Chondrocyte (in vitro differentiated cells): Measurements from ENCODE around the gene SMIM13. TPM values are rescaled to one million over a fixed set of nuclear protein-coding genes. Genes with fewer than 3 reads are reported as not detected.

Experiments
- DNase-seq: peaks from one replicate; pipeline ENCODE4 v3.0.0; 2021; ENCODE audit warnings: mixed read lengths, low spot score
- H3K27ac Mint-ChIP-seq: one replicate; pipeline ENCODE4 v1.8.0; 2021; ENCODE audit warnings: mild to moderate bottlenecking, moderate library complexity, mixed read lengths; ENCODE audit not compliant: unreplicated experiment
- H3K27me3 Mint-ChIP-seq: 2 replicates; pipeline ENCODE4 v1.8.0; 2021; ENCODE audit warnings: low read depth, mixed read lengths
- H3K36me3 Mint-ChIP-seq: 2 replicates; pipeline ENCODE4 v1.8.0; 2021; ENCODE audit warnings: low read depth, mixed read lengths
- H3K4me1 Mint-ChIP-seq: 2 replicates; pipeline ENCODE4 v1.8.0; 2021; ENCODE audit warnings: low read depth, mild to moderate bottlenecking, mixed read lengths
- H3K4me3 Mint-ChIP-seq: one replicate; pipeline ENCODE4 v1.8.0; 2021; ENCODE audit warnings: mild to moderate bottlenecking, moderate library complexity, mixed read lengths; ENCODE audit not compliant: unreplicated experiment
- H3K9me3 Mint-ChIP-seq: 2 replicates; pipeline ENCODE4 v1.8.0; 2021; ENCODE audit warnings: low read depth, mixed read lengths
- total RNA-seq: library from RNA; stranded (reverse); gene quantifications from 3 replicates; pipeline ENCODE4 v1.2.1, GENCODE V29; 2021
- TF ChIP-seq, protein P1 (sequence below): fragments of 200-600 bp; sonication (generic); IDR thresholded peaks from 2 replicates; pipeline ENCODE4 v1.5.0; 2021; ENCODE audit warnings: antibody characterized with exemption, mild to moderate bottlenecking, moderate library complexity

Gene SMIM13
- total RNA-seq, 1 donor from 2014 or later: 20.9 TPM

DNA sequence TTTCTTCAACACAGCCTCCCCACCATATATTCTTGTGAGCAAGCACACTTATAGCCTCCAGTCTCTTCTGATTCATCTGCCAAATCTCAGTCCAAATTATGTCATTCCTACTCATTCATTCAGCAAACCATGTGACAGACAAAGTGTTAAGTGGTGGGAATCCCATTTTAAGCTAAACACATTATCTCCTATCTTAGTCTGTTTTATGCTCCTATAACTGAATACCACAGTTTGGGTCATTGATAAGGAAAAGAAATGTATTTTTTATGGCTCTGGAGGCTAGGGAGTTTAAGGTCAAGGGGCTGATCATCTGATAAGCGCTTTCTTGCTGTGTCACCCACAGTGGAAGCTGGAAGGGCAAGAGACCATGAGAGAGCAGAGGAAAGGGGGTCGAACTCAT, 23.9 kb upstream of the SMIM13 start:
- no peaks in the 10 kb centered on the region for H3K36me3 Mint-ChIP-seq
- H3K27me3 Mint-ChIP-seq: no peaks in the 10 kb centered on the region
- H3K27ac Mint-ChIP-seq: no peak overlapping the region
- DNase-seq: no peak
- peaks cover 3% of the 10 kb centered on the region for H3K4me1 Mint-ChIP-seq
- TF ChIP-seq, protein P1, sequence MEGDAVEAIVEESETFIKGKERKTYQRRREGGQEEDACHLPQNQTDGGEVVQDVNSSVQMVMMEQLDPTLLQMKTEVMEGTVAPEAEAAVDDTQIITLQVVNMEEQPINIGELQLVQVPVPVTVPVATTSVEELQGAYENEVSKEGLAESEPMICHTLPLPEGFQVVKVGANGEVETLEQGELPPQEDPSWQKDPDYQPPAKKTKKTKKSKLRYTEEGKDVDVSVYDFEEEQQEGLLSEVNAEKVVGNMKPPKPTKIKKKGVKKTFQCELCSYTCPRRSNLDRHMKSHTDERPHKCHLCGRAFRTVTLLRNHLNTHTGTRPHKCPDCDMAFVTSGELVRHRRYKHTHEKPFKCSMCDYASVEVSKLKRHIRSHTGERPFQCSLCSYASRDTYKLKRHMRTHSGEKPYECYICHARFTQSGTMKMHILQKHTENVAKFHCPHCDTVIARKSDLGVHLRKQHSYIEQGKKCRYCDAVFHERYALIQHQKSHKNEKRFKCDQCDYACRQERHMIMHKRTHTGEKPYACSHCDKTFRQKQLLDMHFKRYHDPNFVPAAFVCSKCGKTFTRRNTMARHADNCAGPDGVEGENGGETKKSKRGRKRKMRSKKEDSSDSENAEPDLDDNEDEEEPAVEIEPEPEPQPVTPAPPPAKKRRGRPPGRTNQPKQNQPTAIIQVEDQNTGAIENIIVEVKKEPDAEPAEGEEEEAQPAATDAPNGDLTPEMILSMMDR: no peak
- no peaks in the 10 kb centered on the region for H3K9me3 Mint-ChIP-seq
- no peak overlapping the region for H3K4me3 Mint-ChIP-seq

DNA sequence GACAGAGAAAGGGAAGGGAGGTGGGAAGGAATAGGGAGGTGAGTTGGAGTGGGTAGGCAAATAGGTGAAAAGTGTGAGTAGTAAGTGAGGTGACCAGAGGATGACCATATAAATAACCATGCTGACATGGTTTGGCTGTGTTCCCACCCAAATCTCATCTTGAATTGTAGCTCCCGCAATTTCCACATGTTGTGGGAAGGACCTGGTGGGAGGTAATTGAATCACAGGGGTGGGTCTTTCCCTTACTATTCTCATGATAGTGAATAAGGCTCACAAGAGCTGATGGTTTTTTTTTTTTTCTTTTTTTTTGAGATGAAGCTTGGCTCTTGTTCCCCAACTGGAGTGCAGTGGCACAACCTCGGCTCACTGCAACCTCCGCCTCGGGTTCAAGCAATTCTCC, 21.5 kb upstream of the SMIM13 start:
- no peak for DNase-seq
- H3K4me1 Mint-ChIP-seq: peaks cover 3% of the 10 kb centered on the region

DNA sequence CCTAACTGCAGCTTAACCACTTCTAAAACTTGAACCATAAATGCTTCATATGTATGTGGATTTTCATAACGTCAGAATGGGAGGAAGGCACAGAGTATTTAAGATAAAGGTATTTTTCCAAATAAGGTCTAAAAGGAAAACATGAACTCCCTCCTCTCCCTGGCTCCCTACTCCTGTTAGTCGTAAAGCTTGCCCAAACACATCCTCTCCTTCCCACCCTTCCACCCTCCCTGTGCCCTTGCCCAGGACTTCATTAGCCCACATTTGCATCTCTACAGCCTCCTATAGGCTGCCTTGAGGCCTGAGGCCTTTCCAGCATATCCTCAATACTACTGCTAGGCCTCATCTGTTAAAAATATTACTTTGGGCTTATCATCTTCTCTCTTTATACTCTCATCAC, 17.1 kb upstream of the SMIM13 start:
- Mint-ChIP-seq H3K4me3 (no peak overlapping the region), H3K27ac (no peak overlapping the region), H3K27me3 (no peaks in the 10 kb centered on the region), H3K9me3 (no peaks in the 10 kb centered on the region), H3K4me1 (peaks cover 3% of the 10 kb centered on the region), H3K36me3 (no peaks in the 10 kb centered on the region)
- DNase-seq: no peak
- TF ChIP-seq, protein P1: no peak

More for the DNA sequence above, 21.5 kb upstream of the SMIM13 start:
- Mint-ChIP-seq H3K9me3 (no peaks in the 10 kb centered on the region), H3K4me3 (no peak overlapping the region), H3K36me3 (no peaks in the 10 kb centered on the region), H3K27me3 (no peaks in the 10 kb centered on the region), H3K27ac (no peak overlapping the region)
- TF ChIP-seq, protein P1: no peak

DNA sequence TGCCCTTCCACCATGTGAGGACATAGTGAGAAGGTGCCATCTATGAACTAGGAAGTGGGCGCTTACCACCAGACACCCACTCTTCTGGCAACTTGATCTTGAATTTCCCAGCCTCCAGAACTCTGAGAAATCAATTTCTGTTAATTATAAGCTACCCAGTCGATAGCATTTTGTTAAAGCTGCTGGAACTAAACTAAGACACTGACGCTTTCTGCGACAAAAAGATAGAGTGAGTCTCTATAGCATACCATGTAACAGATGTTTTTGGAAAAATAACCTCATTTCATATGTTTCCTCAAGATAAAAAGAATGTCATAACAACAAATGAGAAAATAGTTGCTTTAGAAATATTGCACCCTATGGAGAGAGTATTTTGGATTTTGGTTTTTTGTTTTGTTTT, 15.4 kb upstream of the SMIM13 start:
- DNase-seq: no peak
- no peaks in the 10 kb centered on the region for H3K9me3 Mint-ChIP-seq
- TF ChIP-seq, protein P1: no peak
- H3K27me3 Mint-ChIP-seq: no peaks in the 10 kb centered on the region
- H3K27ac Mint-ChIP-seq: no peak overlapping the region
- no peaks in the 10 kb centered on the region for H3K36me3 Mint-ChIP-seq
- no peak overlapping the region for H3K4me3 Mint-ChIP-seq
- peaks cover 3% of the 10 kb centered on the region for H3K4me1 Mint-ChIP-seq

DNA sequence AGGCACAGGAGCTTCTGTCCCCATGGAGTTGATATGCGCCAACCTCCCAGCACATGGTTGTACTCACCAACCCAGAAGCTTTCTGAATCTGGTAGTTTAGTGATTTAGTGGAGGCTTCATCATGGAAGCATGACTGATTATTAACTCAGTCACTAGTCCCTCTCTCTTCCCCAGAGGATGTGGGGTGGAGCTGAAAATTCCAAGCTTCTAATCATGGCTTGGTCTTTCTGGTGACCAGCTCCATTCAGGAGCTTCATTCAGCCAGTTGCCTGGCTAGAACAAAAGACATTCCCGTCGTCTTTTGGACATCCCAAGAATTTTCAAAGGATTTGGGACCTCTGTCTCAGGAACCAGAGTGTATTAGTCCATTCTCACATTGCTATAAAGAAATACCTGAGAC, 13.3 kb upstream of the SMIM13 start:
- TF ChIP-seq, protein P1: no peak
- H3K36me3 Mint-ChIP-seq: no peaks in the 10 kb centered on the region
- no peak overlapping the region for H3K27ac Mint-ChIP-seq
- H3K9me3 Mint-ChIP-seq: no peaks in the 10 kb centered on the region
- no peak for DNase-seq
- H3K4me3 Mint-ChIP-seq: no peak overlapping the region
- peaks cover 5% of the 10 kb centered on the region for H3K4me1 Mint-ChIP-seq
- no peaks in the 10 kb centered on the region for H3K27me3 Mint-ChIP-seq
